Vagina (tissue), 2 donors: Measurements from ENCODE around the gene COG1.

ENCODE experiments used
- POLR2A ChIP-seq, 2 donors: fragments of 450-650 bp; IDR thresholded peaks; one replicate each; pipeline ENCODE4 v1.6.1; 2017; ENCODE audit warnings: antibody characterized with exemption in 2 of 2, mild to moderate bottlenecking in 2 of 2, moderate library complexity in 2 of 2
- POLR2AphosphoS5 ChIP-seq, 2 donors: sonication (generic); formaldehyde crosslinking; IDR thresholded peaks; one replicate each; pipeline ENCODE4 v1.9.0; 2017; ENCODE audit warnings: antibody characterized with exemption in 2 of 2, mild to moderate bottlenecking in 2 of 2, low read depth in 1 of 2; ENCODE audit not compliant: insufficient read depth in 1 of 2
- TF ChIP-seq, protein P1 (sequence below), 3 experiments: fragments of 450-650 bp in 2 of 3; fragments of 200-600 bp in 1 of 3; sonication (generic) in 1 of 3; IDR thresholded peaks; one replicate each; pipeline ENCODE4 v1.5.1; 2017 to 2019; ENCODE audit warnings: antibody characterized with exemption in 3 of 3, mild to moderate bottlenecking in 2 of 3, moderate library complexity in 2 of 3

DNA sequence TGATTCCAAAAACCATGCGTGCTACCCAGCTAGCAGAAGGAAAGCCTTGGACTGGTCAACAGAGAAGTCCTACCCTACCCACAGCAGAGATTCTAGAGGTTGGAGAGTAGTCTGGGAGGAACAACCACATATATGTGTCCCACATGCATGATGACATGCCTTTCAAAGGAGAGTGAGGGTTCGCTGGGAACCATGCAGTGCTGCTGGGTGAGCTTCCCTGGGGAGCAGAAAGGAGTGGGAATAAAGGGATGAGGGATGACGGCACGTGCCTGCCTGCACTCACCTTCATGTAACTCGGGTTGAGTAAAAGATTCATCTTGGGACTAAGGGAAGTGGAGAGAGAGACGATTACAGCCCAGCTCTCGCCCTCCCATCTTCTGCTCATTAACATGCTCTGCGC lies 59.0 kb downstream of the COG1 start:
- TF ChIP-seq, protein P1, sequence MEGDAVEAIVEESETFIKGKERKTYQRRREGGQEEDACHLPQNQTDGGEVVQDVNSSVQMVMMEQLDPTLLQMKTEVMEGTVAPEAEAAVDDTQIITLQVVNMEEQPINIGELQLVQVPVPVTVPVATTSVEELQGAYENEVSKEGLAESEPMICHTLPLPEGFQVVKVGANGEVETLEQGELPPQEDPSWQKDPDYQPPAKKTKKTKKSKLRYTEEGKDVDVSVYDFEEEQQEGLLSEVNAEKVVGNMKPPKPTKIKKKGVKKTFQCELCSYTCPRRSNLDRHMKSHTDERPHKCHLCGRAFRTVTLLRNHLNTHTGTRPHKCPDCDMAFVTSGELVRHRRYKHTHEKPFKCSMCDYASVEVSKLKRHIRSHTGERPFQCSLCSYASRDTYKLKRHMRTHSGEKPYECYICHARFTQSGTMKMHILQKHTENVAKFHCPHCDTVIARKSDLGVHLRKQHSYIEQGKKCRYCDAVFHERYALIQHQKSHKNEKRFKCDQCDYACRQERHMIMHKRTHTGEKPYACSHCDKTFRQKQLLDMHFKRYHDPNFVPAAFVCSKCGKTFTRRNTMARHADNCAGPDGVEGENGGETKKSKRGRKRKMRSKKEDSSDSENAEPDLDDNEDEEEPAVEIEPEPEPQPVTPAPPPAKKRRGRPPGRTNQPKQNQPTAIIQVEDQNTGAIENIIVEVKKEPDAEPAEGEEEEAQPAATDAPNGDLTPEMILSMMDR (IDR thresholded peaks at IDR 0.05), result no peak
- TF ChIP-seq POLR2AphosphoS5 (IDR thresholded peaks at IDR 0.05; ENCODE audit: insufficient read depth in 1 of 2, low read depth in 1 of 2), result no peak
- no peak for TF ChIP-seq POLR2A (IDR thresholded peaks at IDR 0.05)
